Nephron (organoid): ENCODE results near the gene BRSK2.

Experiments
- H3K27ac Mint-ChIP-seq, 3 experiments: 2 replicates each; pipeline ENCODE4 v1.8.0; 2020; ENCODE audit warnings: mixed read lengths in 3 of 3, mild to moderate bottlenecking in 2 of 3, moderate library complexity in 1 of 3
- H3K27me3 Mint-ChIP-seq: 2 replicates; pipeline ENCODE4 v1.8.0; 2021; ENCODE audit warnings: low read depth, mild to moderate bottlenecking, moderate library complexity, mixed read lengths
- H3K36me3 Mint-ChIP-seq: 2 replicates; pipeline ENCODE4 v1.8.0; 2020; ENCODE audit warnings: low read depth, mixed read lengths
- H3K4me1 Mint-ChIP-seq: 2 replicates; pipeline ENCODE4 v1.8.0; 2020; ENCODE audit warnings: mixed read lengths
- H3K4me3 Mint-ChIP-seq, 3 experiments: 2 replicates each; pipeline ENCODE4 v1.8.0; 2020; ENCODE audit warnings: mild to moderate bottlenecking in 3 of 3, mixed read lengths in 3 of 3, moderate library complexity in 2 of 3
- H3K9me3 Mint-ChIP-seq: 2 replicates; pipeline ENCODE4 v1.8.0; 2020; ENCODE audit warnings: mixed read lengths
- TF ChIP-seq, protein P1 (sequence below), 3 experiments: fragments of 200-600 bp; sonication (generic); IDR thresholded peaks; one replicate each; pipeline ENCODE4 v1.5.0; 2021; ENCODE audit warnings: antibody characterized with exemption in 3 of 3; ENCODE audit not compliant: unreplicated experiment in 3 of 3

BRSK2 gene

DNA sequence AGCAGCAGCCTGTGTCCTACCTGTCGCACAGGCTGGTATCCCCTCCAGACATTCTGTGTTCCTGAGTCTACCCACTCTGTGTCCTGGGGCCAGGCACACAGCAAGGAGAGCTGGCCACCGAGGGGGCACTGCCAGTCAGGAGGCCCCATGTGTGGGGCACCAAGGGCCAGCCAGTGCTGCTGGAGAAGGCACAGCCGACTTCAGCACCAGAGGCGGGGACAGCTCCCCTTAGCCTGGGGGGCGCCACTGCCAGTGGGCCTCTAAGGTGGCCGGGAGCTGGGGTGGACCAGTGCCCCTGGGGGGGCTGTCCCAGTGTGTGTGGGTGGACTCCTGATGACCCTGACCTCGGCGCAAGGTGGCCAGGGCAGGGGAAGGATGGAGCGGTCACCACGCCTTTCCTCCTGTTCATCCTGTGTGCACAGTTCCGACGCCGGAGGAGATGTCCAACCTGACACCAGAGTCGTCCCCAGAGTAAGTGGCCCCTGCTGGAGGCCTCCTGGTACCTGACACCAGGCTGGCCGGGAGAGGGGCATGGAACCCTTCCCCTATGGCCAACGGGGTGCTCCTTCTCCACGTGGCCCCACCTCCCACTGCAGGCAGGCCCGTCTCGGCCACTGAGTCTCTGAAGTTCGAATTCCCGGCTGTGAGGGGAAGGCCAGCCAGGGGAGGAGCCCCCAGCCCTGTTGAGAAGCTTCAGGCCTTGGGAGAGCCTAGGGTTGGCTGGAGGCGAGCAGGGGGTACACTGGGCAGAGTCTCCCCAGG lies 61.4 kb downstream of the BRSK2 start:
- H3K4me1 Mint-ChIP-seq = no peaks in the 10 kb centered on the region
- TF ChIP-seq, protein P1, sequence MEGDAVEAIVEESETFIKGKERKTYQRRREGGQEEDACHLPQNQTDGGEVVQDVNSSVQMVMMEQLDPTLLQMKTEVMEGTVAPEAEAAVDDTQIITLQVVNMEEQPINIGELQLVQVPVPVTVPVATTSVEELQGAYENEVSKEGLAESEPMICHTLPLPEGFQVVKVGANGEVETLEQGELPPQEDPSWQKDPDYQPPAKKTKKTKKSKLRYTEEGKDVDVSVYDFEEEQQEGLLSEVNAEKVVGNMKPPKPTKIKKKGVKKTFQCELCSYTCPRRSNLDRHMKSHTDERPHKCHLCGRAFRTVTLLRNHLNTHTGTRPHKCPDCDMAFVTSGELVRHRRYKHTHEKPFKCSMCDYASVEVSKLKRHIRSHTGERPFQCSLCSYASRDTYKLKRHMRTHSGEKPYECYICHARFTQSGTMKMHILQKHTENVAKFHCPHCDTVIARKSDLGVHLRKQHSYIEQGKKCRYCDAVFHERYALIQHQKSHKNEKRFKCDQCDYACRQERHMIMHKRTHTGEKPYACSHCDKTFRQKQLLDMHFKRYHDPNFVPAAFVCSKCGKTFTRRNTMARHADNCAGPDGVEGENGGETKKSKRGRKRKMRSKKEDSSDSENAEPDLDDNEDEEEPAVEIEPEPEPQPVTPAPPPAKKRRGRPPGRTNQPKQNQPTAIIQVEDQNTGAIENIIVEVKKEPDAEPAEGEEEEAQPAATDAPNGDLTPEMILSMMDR (IDR thresholded peaks at IDR 0.05; ENCODE audit: unreplicated experiment in 3 of 3) = no peak

DNA sequence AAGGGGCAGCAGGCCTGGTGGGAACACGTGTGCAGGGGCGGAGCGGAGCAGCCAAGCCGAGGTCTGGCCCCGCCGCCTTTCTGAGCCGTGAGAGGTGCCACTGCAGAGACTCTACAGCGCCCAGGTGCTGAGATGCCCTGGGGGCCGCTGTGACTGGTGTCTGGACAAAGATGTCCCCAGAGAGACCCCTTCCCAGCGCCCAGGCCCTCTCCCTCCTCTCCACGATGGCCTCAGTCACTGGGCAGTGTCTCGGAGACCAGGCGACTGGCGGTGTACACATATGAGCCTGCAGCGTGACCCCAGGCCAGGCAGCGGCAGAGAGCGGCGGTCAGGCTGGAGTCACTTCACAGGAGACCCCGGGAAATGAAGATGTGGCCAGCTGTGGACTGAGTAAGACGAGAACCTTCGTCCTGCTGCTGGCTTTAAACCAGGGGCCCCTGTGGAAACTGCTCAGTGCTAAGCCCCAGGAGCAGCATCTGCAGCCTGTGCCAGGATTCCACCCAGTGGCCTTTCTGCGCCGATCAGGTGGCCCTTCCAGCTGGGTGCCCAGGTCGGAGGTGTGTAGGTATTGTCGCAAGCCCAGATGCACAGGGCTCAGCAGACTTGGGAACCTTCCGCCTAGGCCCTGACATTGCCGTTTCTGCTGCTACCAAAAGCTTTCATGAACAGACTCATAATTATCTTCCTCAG lies 62.2 kb downstream of the BRSK2 start:
- no peak overlapping the region for H3K4me3 Mint-ChIP-seq
- H3K4me1 Mint-ChIP-seq = no peaks in the 10 kb centered on the region
- H3K9me3 Mint-ChIP-seq = no peaks in the 10 kb centered on the region
- H3K27ac Mint-ChIP-seq = no peak overlapping the region
- TF ChIP-seq, protein P1 (IDR thresholded peaks at IDR 0.05; ENCODE audit: unreplicated experiment in 3 of 3) = no peak
- H3K27me3 Mint-ChIP-seq = no peaks in the 10 kb centered on the region
- no peaks in the 10 kb centered on the region for H3K36me3 Mint-ChIP-seq

More for the DNA sequence above, 61.4 kb downstream of the BRSK2 start:
- Mint-ChIP-seq H3K4me3 (no peak overlapping the region), H3K27me3 (no peaks in the 10 kb centered on the region), H3K36me3 (no peaks in the 10 kb centered on the region), H3K9me3 (no peaks in the 10 kb centered on the region), H3K27ac (no peak overlapping the region)

- TF ChIP-seq, protein P1 (IDR thresholded peaks at IDR 0.05; ENCODE audit: unreplicated experiment in 3 of 3) = no peak
- Mint-ChIP-seq H3K27me3 (no peaks in the 10 kb centered on the region), H3K27ac (no peak overlapping the region), H3K9me3 (no peaks in the 10 kb centered on the region), H3K4me3 (no peak overlapping the region), H3K4me1 (no peaks in the 10 kb centered on the region), H3K36me3 (no peaks in the 10 kb centered on the region)
These were observed 63.0 kb downstream of the BRSK2 start for GRCh38 chr11:1452744-1453143.

GRCh38 chr11:1453611-1454034 lies 63.9 kb downstream of the BRSK2 start:
- Mint-ChIP-seq H3K4me3 (no peak overlapping the region), H3K27ac (no peak overlapping the region), H3K36me3 (no peaks in the 10 kb centered on the region), H3K9me3 (no peaks in the 10 kb centered on the region), H3K27me3 (no peaks in the 10 kb centered on the region), H3K4me1 (no peaks in the 10 kb centered on the region)
- TF ChIP-seq, protein P1 (IDR thresholded peaks at IDR 0.05; ENCODE audit: unreplicated experiment in 3 of 3) = peak in 1 of 3 experiments; percentile 30

GRCh38 chr11:1454576-1454975 lies 64.8 kb downstream of the BRSK2 start:
- H3K9me3 Mint-ChIP-seq = no peaks in the 10 kb centered on the region
- no peak overlapping the region for H3K4me3 Mint-ChIP-seq
- TF ChIP-seq, protein P1 (IDR thresholded peaks at IDR 0.05; ENCODE audit: unreplicated experiment in 3 of 3) = no peak
- H3K27me3 Mint-ChIP-seq = no peaks in the 10 kb centered on the region
- no peak overlapping the region for H3K27ac Mint-ChIP-seq
- H3K4me1 Mint-ChIP-seq = no peaks in the 10 kb centered on the region
- H3K36me3 Mint-ChIP-seq = no peaks in the 10 kb centered on the region
